HL-60/S4 treated with phorbol 12-myristate 13-acetate at 8.2 ng/mL for 4 days and 3 days (cell line): ENCODE data around the gene PRMT5.

ENCODE experiments used
- in situ Hi-C: fragments of 300-500 bp; cut with MboI; formaldehyde crosslinking; loops from 2 replicates; pipeline ENCODE4 v1.15.0; 2022; ENCODE audit warnings: low sequenced_read_pairs

PRMT5 gene

DNA sequence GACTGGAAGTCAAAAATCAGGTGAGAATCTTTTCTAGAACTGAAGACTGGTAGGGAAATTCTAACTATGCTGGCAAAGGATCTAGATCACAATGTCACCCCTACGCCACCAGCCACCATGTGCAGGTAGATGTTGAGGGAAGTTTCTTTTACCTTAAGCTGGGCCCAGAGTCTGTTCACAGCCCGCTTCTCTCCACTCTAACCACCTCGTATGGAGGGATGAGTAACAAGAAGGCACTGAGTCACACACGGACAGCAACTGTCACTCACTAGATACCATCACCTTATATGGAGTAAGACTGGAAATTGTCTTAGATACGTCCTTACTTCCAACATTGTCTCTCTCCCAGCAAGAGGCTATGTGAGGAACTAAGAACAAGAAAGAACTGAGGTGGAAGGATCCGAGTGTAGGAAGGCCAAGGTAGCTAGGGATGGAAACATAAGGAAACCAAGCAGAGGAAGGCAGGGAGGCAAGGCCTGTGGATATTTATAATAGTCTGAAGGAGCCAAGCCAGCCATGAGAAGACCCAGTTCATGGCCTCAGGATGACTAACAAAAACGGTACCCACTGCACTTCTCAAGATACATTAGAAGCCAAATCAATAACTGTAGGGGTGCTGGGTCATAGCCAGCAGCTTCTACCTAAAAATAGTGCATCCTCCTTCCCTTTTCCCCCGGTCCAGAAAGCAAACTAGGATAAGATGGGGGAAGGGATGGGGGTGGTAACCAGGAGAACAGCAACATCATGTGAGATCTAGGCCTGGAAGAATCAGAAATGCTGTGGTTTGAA is 30.7 kb downstream of the PRMT5 start:
- in situ Hi-C loops, result no loop called here

DNA sequence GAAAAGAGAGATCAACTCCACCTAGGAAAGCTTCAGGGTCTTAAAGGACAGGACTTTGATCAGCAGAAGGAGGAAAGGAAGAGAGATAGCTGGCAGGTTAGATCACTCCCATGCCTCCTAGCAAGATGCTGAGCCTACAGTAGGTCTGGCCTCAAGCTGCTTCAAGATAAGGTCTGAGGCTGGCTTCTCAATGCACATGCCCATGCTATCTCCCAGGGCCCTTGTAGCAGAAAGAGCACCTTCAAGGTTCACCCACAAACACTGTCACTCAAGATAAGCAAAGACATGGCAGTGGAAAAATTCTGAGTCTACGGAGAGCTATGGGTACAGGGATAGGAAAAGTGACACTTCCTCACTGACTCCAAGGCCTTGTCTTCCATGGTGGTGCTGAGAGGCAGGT is 31.8 kb downstream of the PRMT5 start:
- in situ Hi-C loops, result no loop called here

DNA sequence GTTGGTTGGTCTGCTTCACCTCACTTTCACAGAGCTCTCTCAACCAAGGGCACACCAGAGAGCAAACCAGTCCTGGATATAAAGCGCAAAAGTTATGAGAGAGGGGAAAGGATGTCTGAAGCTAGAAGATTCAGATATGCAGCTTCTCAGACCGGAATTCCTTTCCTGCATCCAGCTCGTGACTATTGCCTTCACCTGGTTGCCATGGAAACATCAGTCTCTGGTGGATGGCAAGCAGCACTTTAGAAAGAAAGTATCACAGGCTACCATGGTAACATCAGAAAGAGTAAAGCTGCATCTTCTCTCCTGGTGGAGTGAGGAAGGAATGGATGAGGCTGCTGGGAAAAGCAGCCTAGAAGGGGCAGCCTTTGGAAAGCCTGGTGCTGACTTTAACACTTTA is 32.4 kb downstream of the PRMT5 start:
- in situ Hi-C loops, result no loop called here

DNA sequence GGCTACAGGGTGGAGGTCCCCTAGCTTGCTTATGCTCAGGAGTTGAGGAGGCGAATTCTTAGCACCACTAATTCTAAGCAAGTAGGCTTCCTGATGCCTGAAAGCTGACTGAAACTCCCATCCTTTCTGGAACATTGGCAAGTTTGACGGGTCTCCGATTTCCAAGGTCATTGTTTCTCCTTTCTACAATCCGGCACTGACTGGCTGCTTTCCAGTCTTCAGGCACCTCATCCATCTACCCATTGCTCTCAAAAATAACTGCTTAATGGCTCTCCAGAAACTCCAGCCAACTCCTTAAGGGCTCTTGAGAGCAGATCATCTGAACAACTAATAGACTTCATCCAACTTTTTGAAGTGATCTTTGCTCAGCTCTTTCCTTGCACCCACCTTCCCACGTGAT is 32.8 kb downstream of the PRMT5 start:
- in situ Hi-C loops, result no loop called here

DNA sequence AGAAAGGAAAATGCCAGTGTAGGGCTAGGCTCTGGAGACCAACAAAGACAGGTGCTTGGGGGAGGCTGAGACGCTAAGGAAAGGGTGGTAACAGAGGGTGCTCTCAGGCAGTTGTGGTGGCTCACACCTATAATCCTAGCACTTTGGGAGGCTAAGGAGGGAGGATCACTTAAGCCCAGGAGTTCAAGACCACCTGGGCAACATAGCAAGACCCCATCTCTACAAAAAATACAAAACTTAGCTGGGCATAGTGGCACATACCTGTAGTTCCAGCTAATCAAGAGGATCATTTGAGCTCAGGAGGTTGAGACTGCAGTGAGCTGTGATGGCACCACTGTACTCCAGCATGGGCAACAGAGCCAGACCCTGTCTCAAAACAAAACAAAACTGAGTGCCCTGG is 33.8 kb downstream of the PRMT5 start:
- in situ Hi-C loops, result no loop called here

DNA sequence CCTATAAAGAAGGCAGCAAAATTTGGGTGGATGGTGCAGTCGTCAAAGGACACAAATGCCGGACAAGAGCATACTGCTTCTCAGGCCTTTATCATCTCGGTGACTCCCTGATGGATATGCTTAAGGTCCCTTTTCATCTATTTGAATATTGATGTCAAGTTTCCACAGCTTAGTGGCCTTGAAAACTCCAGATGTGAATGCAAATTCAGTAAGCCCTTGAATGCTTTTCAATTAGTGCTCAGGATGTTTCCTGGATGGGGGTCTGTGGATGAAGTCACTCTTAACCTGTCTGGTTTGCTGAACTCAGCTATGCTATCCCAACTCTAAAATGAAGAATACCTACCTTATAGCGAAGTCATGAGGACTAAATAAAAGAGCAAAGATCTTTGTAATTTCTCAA is 35.5 kb downstream of the PRMT5 start:
- in situ Hi-C loops, result no loop called here

DNA sequence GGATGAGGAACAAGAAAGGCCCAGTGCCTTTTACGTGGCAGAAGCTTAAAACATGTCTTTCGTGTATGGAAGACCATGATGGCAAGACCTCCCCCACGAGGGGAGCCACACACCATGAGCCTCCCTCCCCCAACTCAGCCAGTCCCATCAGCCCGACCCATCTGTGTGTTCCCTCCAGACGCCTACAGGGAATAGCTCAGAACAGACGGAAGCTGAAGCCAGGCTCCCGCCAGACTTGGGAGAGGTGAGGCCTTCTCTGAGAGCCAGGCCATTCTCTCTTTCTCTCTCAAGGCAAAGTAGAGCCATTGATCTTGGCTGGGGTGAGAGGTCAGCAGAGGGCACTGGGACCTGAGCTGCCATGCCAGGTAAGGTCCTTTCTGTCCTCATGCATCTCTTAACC is 36.7 kb downstream of the PRMT5 start:
- in situ Hi-C loops, result no loop called here

DNA sequence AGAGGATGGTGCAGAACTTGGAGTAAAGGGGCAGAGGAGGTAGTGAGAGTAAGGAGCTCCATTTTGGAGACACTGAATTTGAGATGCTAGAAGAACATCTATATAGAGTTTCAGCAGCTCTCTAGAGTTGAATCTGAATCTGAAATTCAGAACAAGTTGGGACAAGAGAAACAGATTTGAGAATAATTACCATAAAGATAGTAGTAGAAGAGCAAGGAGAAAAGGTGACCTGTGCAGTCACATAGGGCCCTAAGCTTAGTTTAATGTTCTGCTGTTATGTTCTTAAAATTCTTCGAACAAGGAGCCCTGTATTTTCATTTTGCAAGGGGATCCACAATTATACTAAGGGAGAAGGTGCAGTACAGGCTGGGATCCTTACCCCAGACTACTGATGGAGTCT is 38.8 kb downstream of the PRMT5 start:
- in situ Hi-C loops, result no loop called here

DNA sequence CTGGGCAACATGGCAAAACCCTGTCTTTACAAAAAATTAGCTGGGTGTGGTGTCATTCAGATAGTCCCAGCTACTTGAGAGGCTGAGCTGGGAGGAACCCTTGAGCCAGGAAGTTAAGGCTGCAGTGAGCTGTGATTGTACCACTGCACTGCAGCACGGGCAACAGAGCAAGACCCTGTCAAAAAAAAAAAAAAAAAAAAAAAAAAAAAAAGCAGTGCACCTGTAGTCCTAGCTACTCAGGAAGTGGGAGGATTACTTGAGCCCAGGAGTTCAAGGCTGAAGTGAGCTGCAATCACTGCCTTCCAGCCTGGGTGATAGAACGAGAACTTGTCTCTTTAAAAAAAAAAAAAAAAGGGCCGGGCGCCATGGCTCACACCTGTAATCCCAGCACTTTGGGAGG is 40.5 kb downstream of the PRMT5 start:
- in situ Hi-C loops, result no loop called here

DNA sequence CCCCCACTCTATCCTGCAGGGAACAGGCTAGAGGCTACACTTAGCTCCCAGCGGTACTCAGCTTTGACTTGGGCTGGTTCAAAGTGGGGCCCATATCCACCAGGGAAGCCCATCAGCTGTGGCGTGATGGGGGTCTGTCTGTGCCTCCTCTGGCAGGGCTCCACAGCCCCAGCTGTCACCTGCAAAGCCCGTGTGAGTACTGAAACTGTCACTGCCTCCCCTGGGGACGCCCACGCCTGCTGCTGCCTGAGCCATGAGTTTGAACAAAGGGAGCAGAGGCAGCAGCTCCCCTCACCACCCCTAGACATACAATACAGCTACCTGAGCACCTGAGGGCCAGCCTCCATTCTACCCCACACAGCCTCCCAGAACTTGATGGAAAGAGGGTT is 41.2 kb downstream of the PRMT5 start:
- in situ Hi-C loops, result no loop called here

DNA sequence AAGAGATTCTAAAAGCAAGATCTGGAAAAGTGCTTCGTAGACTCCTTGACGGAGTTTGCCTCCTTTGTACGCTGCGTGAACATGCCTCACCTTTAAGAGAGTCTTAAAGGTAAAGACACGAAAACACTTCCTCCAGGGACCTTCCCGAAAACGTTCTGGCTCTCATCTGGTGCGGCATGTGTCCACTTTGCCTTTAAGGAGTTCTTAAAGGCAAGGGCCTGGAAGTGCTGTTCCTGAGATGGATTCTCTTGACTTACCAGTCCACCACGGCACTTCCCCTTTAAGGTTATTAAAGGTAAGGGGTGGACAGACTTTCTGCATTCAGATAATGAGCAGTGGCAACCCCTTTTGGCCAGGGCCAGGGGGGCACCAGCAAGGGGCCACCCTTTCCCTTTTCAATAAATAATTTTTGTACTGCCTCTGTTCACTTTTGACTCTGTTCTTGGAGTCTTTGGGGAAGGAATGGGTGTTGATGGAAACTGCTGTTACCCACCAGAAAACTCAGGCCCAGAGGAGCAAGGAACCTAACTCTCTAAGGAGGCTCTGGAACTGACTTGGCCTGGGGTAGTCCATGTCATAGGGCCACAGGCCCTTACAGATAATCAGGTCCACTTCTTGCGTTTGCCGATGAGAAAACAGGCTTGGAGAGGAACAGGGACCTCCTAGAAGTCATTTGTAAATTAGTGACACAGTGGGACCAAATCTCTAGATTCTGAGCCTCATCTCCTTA is 41.8 kb downstream of the PRMT5 start:
- in situ Hi-C loops, result no loop called here

DNA sequence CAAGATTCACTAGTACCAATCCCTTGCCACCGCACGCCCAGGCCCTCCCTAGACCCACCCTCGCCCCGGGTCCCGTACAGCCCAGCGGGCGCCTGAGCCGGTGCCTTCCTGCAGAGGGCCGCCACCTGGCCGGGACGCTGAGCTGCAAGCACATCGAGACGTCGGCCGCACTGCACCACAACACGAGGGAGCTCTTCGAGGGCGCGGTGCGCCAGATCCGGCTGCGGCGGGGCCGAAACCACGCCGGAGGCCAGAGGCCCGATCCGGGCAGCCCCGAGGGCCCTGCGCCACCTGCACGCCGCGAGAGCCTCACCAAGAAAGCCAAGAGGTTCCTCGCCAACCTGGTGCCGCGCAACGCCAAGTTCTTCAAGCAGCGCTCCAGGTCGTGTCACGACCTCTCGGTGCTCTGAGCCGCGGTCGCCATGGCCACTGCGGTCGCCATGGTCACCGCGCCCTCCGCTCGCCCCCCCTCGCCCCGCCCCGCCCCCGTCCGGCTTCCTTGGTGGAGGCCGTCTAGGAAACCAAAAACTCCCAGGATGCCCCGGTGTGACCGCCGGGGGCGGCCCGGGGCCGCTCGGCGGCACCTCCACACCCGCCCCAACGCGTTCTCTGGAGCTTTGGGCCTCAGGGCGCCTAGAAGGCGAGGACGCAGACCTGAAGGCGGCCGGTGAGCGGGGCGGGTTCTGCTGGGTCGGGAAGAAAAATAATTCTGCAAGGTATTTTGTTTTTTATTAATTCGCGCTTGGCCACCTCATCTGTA is 42.5 kb downstream of the PRMT5 start:
- in situ Hi-C loops, result no loop called here

DNA sequence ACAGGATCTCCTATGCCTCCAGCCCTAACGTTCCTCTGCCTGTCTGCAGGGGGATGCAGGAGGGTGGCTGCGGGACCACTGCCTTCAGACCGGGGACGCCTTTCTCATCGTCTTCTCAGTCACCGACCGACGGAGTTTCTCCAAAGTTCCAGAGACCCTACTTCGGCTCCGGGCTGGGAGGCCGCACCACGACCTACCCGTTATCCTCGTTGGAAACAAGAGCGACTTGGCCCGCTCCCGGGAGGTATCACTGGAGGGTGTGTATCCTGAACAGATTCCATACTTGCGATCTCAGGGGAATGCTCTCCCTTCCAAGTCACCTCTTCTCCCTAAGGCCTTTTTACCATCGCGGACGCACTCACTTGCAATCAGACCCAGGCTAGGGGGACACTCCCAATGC is 43.2 kb downstream of the PRMT5 start:
- in situ Hi-C loops, result no loop called here

DNA sequence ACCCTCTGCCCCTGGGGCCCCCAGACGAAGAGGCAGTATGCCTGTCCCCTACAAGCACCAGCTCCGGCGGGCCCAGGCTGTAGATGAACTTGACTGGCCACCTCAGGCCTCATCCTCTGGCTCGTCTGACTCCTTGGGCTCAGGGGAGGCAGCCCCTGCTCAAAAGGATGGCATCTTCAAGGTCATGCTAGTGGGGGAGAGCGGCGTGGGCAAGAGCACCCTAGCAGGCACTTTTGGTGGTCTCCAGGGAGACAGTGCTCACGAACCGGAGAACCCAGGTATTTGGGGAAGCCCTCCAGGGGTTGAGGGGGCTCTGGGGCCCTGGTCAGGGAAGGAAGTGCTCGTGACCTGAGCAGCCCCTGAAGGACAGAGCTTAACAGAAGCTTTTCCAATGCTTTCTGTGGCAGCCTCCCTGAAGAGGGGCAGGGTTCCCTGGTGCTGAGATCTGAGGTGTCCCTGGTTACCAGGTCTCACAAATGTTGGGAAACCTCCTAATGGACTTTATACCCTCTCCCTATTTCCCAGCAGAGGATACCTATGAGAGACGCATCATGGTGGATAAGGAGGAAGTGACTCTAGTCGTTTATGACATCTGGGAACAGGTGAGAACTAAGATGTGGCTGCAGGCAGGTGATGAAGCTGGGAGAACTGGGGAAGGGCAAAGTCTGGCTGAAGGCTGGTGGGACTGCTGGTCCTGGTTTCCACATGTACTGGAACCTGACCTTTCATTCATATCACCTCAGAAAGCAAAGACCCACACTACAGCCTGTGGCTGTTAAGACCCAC is 44.2 kb downstream of the PRMT5 start:
- in situ Hi-C loops, result no loop called here

DNA sequence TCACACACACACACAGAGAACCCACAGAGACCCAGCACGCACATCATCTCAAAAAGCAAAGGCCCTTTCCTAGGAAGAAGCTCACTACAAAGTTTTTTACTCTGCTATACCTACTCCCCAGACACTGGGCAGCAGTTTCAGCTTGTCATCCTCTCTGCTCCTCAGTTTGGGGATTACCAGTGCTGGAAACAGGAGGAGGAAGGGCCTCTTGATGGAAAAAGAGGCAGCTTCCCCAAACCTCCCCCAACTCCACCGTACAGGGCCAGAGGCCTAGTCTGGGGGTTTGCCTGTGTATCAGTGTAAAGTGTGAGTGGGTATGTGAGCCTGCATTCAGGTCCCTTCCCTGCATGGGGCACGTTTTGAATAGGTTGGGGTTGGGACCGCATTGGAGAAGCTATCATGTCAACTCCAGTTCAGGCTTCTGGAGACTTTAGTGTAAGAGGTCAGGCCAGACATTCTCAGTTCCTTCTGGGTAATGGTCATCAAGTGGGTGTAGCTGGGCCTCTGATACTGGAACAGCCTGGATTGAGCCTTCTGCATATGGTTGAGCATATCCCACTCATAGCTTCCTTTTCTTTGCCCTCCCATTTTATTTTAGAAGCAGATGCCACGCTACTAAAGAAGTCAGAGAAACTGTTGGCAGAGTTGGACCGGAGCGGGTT is 45.0 kb downstream of the PRMT5 start:
- in situ Hi-C loops, result no loop called here

DNA sequence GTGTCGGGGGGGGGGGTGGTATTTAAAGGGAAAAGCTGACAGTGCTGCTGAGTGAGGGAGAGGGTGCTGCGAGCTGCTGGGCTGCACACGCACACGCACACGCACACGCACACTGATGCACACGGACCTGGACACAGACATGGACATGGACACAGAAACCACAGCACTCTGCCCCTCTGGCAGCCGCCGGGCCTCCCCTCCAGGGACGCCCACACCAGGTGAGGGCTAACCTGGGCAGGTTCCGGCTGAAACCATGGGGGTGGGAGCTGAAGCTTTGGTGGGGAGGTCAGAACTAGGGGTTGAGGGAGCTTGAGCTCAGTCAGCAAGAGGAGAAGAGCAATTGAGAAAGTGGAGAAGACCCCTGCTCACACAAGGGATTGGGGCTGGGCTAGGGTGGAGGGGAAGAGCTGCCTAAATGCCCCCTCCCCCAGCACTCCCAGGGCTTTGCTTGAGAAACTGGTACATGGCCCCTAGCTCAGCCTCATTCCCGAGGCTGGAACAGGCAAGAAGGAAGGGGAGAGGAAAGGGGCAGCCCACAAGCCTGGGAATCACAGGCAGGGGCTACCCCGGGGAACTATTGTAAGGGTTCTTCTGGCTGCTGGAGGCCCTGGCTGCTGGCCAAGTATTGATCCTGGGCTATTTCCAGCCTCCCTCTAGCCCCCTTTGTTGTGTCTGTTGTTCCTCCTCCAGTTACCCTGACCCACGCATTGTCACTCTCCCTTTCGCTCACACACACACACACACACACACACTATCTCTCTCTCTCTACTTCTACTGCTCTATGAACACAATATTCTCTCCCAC is 45.8 kb downstream of the PRMT5 start, which contains the start of gene REM2:
TSS of gene REM2 (plus strand) at position 50 of the 804 bp plus-strand sequence. CDS start at position 116, 66 bp downstream.
- in situ Hi-C loops, result no loop called here

DNA sequence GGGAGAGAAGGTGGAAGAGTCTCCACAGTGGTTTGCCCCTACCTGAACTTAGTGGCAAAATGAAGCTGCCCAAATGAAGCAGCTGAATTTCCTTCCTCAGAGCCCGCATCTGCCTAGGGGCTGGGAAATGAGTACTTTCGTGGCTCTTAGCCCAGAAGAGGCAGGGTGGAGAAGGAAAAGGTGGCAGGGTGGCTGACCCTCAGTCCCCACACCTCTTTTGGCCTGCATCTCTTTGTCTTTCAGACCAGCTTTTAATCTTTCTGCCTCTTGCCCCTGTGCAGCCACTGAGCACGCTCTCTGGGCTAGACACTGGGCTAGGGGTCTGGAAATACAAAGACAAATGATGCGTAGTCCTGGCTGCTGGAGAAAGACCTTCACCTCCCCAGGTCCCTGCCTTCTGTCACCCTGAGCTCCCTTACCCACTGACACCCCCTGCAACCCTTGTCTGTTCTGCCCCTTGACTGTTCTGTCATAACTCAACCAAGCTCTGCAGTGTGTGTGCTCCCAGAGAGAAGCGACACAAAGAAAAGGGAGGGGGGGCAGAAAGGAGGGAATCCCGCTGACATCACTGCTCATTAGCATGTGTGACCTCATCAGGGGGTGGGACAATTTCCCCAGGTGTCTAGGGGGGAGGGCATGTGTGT is 46.5 kb downstream of the PRMT5 start:
- in situ Hi-C loops, result no loop called here

DNA sequence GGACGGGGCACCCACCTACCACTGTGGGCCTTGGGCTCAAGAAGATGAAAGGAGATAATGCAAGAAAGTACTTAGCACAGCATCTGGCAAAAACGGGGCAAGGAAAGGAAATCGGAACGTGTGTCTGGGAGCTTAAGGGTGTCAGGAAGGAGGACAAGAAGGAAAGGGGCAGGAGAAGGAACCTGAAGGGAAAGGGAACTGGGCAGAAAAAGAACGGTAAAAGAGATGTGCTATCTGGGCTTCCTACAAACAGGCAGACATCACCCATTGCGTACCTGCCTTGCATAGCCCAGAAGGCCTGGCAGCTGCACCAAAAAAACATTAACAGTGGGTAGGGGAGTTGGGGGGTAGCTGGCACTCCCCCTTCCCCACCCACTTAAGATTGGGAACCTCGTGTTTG is 47.1 kb downstream of the PRMT5 start:
- in situ Hi-C loops, result no loop called here
